ENCODE measurements around the gene ELL2. TPM values are rescaled to one million over a fixed set of nuclear protein-coding genes. Genes with fewer than 3 reads are reported as not detected.

The ELL2 gene
- total and polyA plus RNA-seq, 9 of the 15 experiments (the other 6 are each of a cell fraction or from before 2014, with no cell fraction given) = 4.3 to 18.3 (median 14.5) TPM

- TF ChIP-seq, protein P1, sequence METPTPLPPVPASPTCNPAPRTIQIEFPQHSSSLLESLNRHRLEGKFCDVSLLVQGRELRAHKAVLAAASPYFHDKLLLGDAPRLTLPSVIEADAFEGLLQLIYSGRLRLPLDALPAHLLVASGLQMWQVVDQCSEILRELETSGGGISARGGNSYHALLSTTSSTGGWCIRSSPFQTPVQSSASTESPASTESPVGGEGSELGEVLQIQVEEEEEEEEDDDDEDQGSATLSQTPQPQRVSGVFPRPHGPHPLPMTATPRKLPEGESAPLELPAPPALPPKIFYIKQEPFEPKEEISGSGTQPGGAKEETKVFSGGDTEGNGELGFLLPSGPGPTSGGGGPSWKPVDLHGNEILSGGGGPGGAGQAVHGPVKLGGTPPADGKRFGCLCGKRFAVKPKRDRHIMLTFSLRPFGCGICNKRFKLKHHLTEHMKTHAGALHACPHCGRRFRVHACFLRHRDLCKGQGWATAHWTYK (CRISPR knock-in tag; IDR thresholded peaks at IDR 0.05) = no peak
- TF ChIP-seq ETV1 (tag; conservative IDR thresholded peaks at IDR 0.05; ENCODE audit: low read depth) (0 out of 2 replicates have a peak, but pooled peaks have one; percentile 32), FOSL1 (tag; conservative IDR thresholded peaks at IDR 0.05) (peak; percentile 78), LARP7 (IDR thresholded peaks at IDR 0.05) (no peak), TBP (optimal IDR thresholded peaks at IDR 0.05; ENCODE audit: low read depth, low read length) (no peak), MAFG (tag; conservative IDR thresholded peaks at IDR 0.05) (peak; percentile 95), CBFA2T2 (conservative IDR thresholded peaks at IDR 0.05) (peak; percentile 98), NR0B1 (IDR thresholded peaks at IDR 0.05; ENCODE audit: partially characterized antibody) (no peak), RUNX1 (IDR thresholded peaks at IDR 0.05; ENCODE audit: low read depth) (no peak), GATA2 (CRISPR knock-in tag; IDR thresholded peaks at IDR 0.05) (peak; percentile 58), POLR2AphosphoS5 (IDR thresholded peaks at IDR 0.05; ENCODE audit: control insufficient read depth, insufficient read depth, low read depth, low read length) (peak; percentile 90; the same call in 1 of the 2 replicates), MTA1 (IDR thresholded peaks at IDR 0.05; ENCODE audit: borderline replicate concordance) (peak; percentile 91), HDGF (IDR thresholded peaks at IDR 0.05) (no peak), HNRNPL (IDR thresholded peaks at IDR 0.05; ENCODE audit: low read depth, low read length) (no peak), ZKSCAN8 (CRISPR knock-in tag; IDR thresholded peaks at IDR 0.05) (peak; percentile 82), MTA3 (IDR thresholded peaks at IDR 0.05; ENCODE audit: borderline replicate concordance) (peak; percentile 93), ZNF23 (CRISPR knock-in tag; IDR thresholded peaks at IDR 0.05) (no peak), HDAC3 (IDR thresholded peaks at IDR 0.05; ENCODE audit: borderline replicate concordance, partially characterized antibody) (peak; percentile 90), MYNN (IDR thresholded peaks at IDR 0.05) (peak; percentile 82; the same call in 1 of the 2 replicates), MYNN (CRISPR knock-in tag; IDR thresholded peaks at IDR 0.05) (no peak), ZFP36 (IDR thresholded peaks at IDR 0.05; ENCODE audit: low read depth, low read length, partially characterized antibody) (peak; percentile 31)
- TF ChIP-seq, protein P2, sequence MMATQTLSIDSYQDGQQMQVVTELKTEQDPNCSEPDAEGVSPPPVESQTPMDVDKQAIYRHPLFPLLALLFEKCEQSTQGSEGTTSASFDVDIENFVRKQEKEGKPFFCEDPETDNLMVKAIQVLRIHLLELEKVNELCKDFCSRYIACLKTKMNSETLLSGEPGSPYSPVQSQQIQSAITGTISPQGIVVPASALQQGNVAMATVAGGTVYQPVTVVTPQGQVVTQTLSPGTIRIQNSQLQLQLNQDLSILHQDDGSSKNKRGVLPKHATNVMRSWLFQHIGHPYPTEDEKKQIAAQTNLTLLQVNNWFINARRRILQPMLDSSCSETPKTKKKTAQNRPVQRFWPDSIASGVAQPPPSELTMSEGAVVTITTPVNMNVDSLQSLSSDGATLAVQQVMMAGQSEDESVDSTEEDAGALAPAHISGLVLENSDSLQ (IDR thresholded peaks at IDR 0.05) = peak; percentile 30
- TF ChIP-seq, protein P3, sequence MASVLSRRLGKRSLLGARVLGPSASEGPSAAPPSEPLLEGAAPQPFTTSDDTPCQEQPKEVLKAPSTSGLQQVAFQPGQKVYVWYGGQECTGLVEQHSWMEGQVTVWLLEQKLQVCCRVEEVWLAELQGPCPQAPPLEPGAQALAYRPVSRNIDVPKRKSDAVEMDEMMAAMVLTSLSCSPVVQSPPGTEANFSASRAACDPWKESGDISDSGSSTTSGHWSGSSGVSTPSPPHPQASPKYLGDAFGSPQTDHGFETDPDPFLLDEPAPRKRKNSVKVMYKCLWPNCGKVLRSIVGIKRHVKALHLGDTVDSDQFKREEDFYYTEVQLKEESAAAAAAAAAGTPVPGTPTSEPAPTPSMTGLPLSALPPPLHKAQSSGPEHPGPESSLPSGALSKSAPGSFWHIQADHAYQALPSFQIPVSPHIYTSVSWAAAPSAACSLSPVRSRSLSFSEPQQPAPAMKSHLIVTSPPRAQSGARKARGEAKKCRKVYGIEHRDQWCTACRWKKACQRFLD (CRISPR knock-in tag; IDR thresholded peaks at IDR 0.05) = peak; percentile 42; the same call in 1 of the 2 replicates
Measured at GRCh38 chr5:95934207-95934804, 27.3 kb downstream of the ELL2 start (continued).

All from K562 (cell line).